Fibroblast of pulmonary artery (primary cell): ENCODE measurements around the gene DOCK10.

ENCODE experiments used
- DNase-seq: peaks from one replicate; pipeline ENCODE4 v3.0.0-alpha.2; 2010; ENCODE audit warnings: low read depth
- H3K4me3 ChIP-seq: replicated peaks from 2 replicates; pipeline ENCODE4 v1.5.1; 2011; ENCODE audit warnings: low read depth, mild to moderate bottlenecking, control low read depth, low read length, moderate library complexity
- CTCF ChIP-seq: IDR thresholded peaks from 2 replicates; pipeline ENCODE4 v1.5.1; 2011; ENCODE audit warnings: mild to moderate bottlenecking, control low read depth, low read length, inconsistent platforms; ENCODE audit errors: missing control alignments

The DOCK10 gene

GRCh38 chr2:224903621-224904020, 138.6 kb downstream of the DOCK10 start:
- DNase-seq = no peak
- TF ChIP-seq CTCF = no peak
- no peak overlapping the region for H3K4me3 ChIP-seq

- DNase-seq = no peak
- no peak for TF ChIP-seq CTCF
- H3K4me3 ChIP-seq = no peak overlapping the region
Observed at GRCh38 chr2:224901121-224901676, 141.1 kb downstream of the DOCK10 start.

- H3K4me3 ChIP-seq = no peak overlapping the region
- no peak for DNase-seq
- TF ChIP-seq CTCF = no peak
Observed at GRCh38 chr2:224895377-224895776, 146.9 kb downstream of the DOCK10 start.

GRCh38 chr2:224894356-224894755, 147.9 kb downstream of the DOCK10 start:
- no peak for TF ChIP-seq CTCF

GRCh38 chr2:224893848-224894247, 148.4 kb downstream of the DOCK10 start:
- no peak overlapping the region for H3K4me3 ChIP-seq
- no peak for DNase-seq
- no peak for TF ChIP-seq CTCF

More at GRCh38 chr2:224894356-224894755, 147.9 kb downstream of the DOCK10 start:
- no peak overlapping the region for H3K4me3 ChIP-seq
- no peak for DNase-seq

- no peak for TF ChIP-seq CTCF
- no peak overlapping the region for H3K4me3 ChIP-seq
- DNase-seq = no peak
Observed at GRCh38 chr2:224892574-224893204, 149.6 kb downstream of the DOCK10 start.

GRCh38 chr2:224890372-224890771, 151.9 kb downstream of the DOCK10 start:
- H3K4me3 ChIP-seq = no peak overlapping the region
- no peak for DNase-seq
- no peak for TF ChIP-seq CTCF
